Activated CD4-positive, alpha-beta T cell treated with anti-CD3 and anti-CD28 coated beads, Interleukin-2, amount 50 U/mL, for 24 hours (primary cell): Measurements from ENCODE around the gene TM4SF4.
"Not testable (repeated sequence)": the region's sequence is repeated elsewhere in the genome, so short reads cannot be mapped to it uniquely, and the experiment has no call there.

ENCODE experiments used
- DNase-seq, 2 donors: peaks; one replicate each; pipeline ENCODE4 v3.0.0-alpha.2; 2020; ENCODE audit warnings: low read depth in 1 of 2, low spot score in 1 of 2

The TM4SF4 gene

GRCh38 chr3:149474250-149474817 lies at the start of gene TM4SF4:
Gene TM4SF4, plus strand, starts transcription at chr3:149474697. Its CDS starts 181 bp downstream, at chr3:149474878.
- DNase-seq = no peak

GRCh38 chr3:149424918-149425317 lies 49.6 kb upstream of the TM4SF4 start:
- DNase-seq = no peak

GRCh38 chr3:149426325-149426724 lies 48.2 kb upstream of the TM4SF4 start:
- DNase-seq = no peak

- DNase-seq = no peak
Observed at GRCh38 chr3:149428087-149428486, 46.4 kb upstream of the TM4SF4 start.

- no peak for DNase-seq
Observed at GRCh38 chr3:149430216-149430615, 44.3 kb upstream of the TM4SF4 start.

GRCh38 chr3:149432149-149432548 lies 42.3 kb upstream of the TM4SF4 start:
- no peak for DNase-seq

GRCh38 chr3:149435996-149436885 lies 38.3 kb upstream of the TM4SF4 start:
- DNase-seq = no peak

GRCh38 chr3:149437286-149437685 lies 37.2 kb upstream of the TM4SF4 start:
- DNase-seq = no peak

- no peak for DNase-seq
Observed at GRCh38 chr3:149437710-149438109, 36.8 kb upstream of the TM4SF4 start.

GRCh38 chr3:149438981-149439380 lies 35.5 kb upstream of the TM4SF4 start:
- DNase-seq = no peak

- no peak for DNase-seq
Observed at GRCh38 chr3:149441642-149442041, 32.9 kb upstream of the TM4SF4 start.

- DNase-seq = no peak
Observed at GRCh38 chr3:149442043-149442442, 32.5 kb upstream of the TM4SF4 start.

GRCh38 chr3:149442851-149443544 lies 31.5 kb upstream of the TM4SF4 start:
- DNase-seq = no peak

GRCh38 chr3:149443545-149443912 lies 31.0 kb upstream of the TM4SF4 start:
- no peak for DNase-seq

- not testable (repeated sequence) for DNase-seq
Observed at GRCh38 chr3:149444867-149445266, 29.6 kb upstream of the TM4SF4 start.

GRCh38 chr3:149448331-149448831 lies 26.1 kb upstream of the TM4SF4 start:
- no peak for DNase-seq

- no peak for DNase-seq
Observed at GRCh38 chr3:149449182-149449581, 25.3 kb upstream of the TM4SF4 start.

GRCh38 chr3:149449799-149450198 lies 24.7 kb upstream of the TM4SF4 start:
- DNase-seq = no peak

- DNase-seq = no peak
Observed at GRCh38 chr3:149450281-149450680, 24.2 kb upstream of the TM4SF4 start.

- no peak for DNase-seq
Observed at GRCh38 chr3:149452036-149452435, 22.5 kb upstream of the TM4SF4 start.

- no peak for DNase-seq
Observed at GRCh38 chr3:149453140-149453805, 21.2 kb upstream of the TM4SF4 start.
